Heart right ventricle (tissue), 16 donors: ENCODE measurements around the gene IP6K1. TPM values are rescaled to one million over a fixed set of nuclear protein-coding genes. Genes with fewer than 3 reads are reported as not detected.

Source experiments
- ATAC-seq, 8 donors: fragments of 200-7000 bp; cut with Tn5 transposase; one replicate each; pipeline ENCODE4 v1.9.1; 2020; ENCODE audit warnings: mild to moderate bottlenecking in 8 of 8, moderate library complexity in 8 of 8, moderate number of reproducible peaks in 1 of 8
- DNase-seq, 2 donors: peaks; one replicate each; pipeline ENCODE4 v3.0.0-alpha.2; 2020
- H3K27ac ChIP-seq, 10 donors: fragments of 200-600 bp; sonication (generic) in 2 of 10; one replicate each; pipeline versions ENCODE4 v1.5.0 to v1.8.0; 2020 to 2022; ENCODE audit warnings: mild to moderate bottlenecking in 3 of 10
- H3K27me3 ChIP-seq, 7 donors: fragments of 200-600 bp; one replicate each; pipeline ENCODE4 v1.8.0; 2021 to 2022; ENCODE audit warnings: mild to moderate bottlenecking in 2 of 7
- H3K36me3 ChIP-seq, 9 donors: fragments of 200-600 bp; sonication (generic) in 1 of 9; one replicate each; pipeline versions ENCODE4 v1.5.0 to v1.8.0; 2020 to 2022; ENCODE audit warnings: mild to moderate bottlenecking in 2 of 9
- H3K4me1 ChIP-seq, 9 donors: fragments of 200-600 bp; sonication (generic) in 1 of 9; one replicate each; pipeline versions ENCODE4 v1.5.0 to v1.8.0; 2020 to 2022; ENCODE audit warnings: mild to moderate bottlenecking in 4 of 9
- H3K4me3 ChIP-seq, 10 donors: fragments of 200-600 bp; sonication (generic) in 2 of 10; one replicate each; pipeline versions ENCODE4 v1.5.0 to v1.8.0; 2020 to 2022; ENCODE audit warnings: mild to moderate bottlenecking in 7 of 10, moderate library complexity in 2 of 10
- H3K9me3 ChIP-seq, 11 donors: fragments of 200-600 bp in 10 of 11; sonication (generic) in 2 of 11; one replicate each; pipeline versions ENCODE4 v1.5.0 to v1.8.0; 2013 to 2022; ENCODE audit warnings: mild to moderate bottlenecking in 2 of 11, control low read depth in 1 of 11, moderate library complexity in 1 of 11
- WGBS, 2 donors: extraction: QIAGEN DNeasy Blood & Tissue Kit; methylation state at CpG; one replicate each; pipeline ENCODE4 v1.1.7; 2013; ENCODE audit warnings: inconsistent platforms in 1 of 2; 5-methylcytosine and 5-hydroxymethylcytosine counted together
- intact Hi-C, 10 donors: fragments of 100-400 bp; cut with DNase I; formaldehyde crosslinking; loops; one replicate each; pipeline versions ENCODE4 v1.11.1 to v1.14.2; 2022
- polyA plus RNA-seq, 2 donors: library from polyadenylated mRNA; stranded (reverse); fragments of 200-250 nt; gene quantifications; one replicate each; pipeline ENCODE4 v1.2.3, GENCODE V29; 2013
- total RNA-seq, 10 donors: library from RNA; stranded (reverse); fragmentation: NEBNext Ultra II Directional in 3 of 10; extraction: Animal tissue kit (Norgen Biotek cat#: 25700) in 3 of 10; gene quantifications; one replicate each; pipeline versions ENCODE4 v1.2.1 to v1.2.4, GENCODE V29; 2021 to 2023
- TF ChIP-seq, protein P1 (sequence below), 9 donors: fragments of 200-600 bp; sonication (generic) in 2 of 9; IDR thresholded peaks; one replicate each; pipeline versions ENCODE4 v1.5.0 to v1.8.0; 2021 to 2022; ENCODE audit warnings: antibody characterized with exemption in 9 of 9, mild to moderate bottlenecking in 5 of 9, moderate library complexity in 1 of 9
- donor health status: Arrhythmogenic right ventricular cardiomyopathy.
- donor health status: ischemic (EF 13 %, LVEDD 7.1; RV severe dilation, severe dysfunction).
- donor health status: healthy with polysubstance abuse.
- donor health status: DM: no; HTN: yes; CAD: no.
- donor health status: DM: no; HTN: no; CAD: no.
- donor health status: ischemic (EF 25% LVEDD 6.9; RV normal size, moderate dysfunction).
- donor health status: ischemic (EF 25% LVEDD 5.7; RV mildly dilated, moderate dysfunction).
- donor health status: healthy.
- donor health status: DM: yes; HTN: yes; CAD: no.
- donor health status: Ischemic cardiomyopathy.
- donor health status: ischemic (EF 35%, LVEDD 5.7; RV mildly dilated, moderate dysfunction).
- donor health status: nonischemic (EF 11% LVEDD 7.7; RV severe dilation, severe dysfunction).
- donor health status: DM: yes; HTN: yes; CAD: no.
- donor health status: PGD.
- donor health status: ischemic (EF 29% LVEDD 5.4; RV normal size, mild dysfunction).
- donor health status: nonischemic (EF 23%, LVEDD 6.1; RV moderate dilation, normal function).

IP6K1 gene
- total and polyA plus RNA-seq, 12 donors = 9.0 to 24.4 (median 16.5) TPM

DNA sequence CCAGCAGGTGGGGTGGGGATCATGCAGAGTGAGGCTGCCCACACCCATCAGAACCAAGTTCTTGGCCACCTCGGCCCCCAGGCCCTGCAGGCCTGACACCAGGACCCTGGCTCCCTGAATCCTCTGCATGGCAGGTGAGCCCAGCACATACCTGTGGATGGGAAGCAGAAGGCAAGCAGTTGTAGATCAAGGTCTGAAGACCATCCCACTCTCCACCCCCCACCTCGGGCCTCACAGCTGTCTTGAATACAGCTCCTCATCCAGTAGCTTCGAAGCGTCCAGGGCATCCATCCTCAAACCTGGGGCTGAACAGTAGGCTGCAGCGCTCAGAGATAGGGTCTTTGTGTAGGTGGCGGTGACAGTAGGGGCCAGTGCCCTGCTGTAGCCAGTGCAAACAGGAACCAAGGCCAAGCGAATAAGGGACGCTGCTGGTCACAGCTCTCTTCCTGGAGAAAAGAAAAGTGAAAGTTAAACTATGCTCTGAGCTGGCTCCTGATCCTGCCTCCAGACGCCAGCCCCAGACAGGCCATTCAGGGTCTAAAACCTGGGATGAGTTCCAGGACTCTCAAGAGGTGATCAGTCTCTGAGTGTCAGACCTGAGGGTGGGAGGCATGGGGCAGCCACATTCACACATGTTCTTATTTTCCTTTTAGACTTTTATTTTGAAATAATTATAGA lies 27.3 kb upstream of the IP6K1 start, which contains the start of gene UBA7:
UBA7 (minus strand) TSS at position 457 of the 678 bp plus-strand sequence; CDS start at position 291, 166 bp downstream.
- DNase-seq (peak; percentile 50 to 75), ATAC-seq (peak; percentile 81 to 94 (median 94))
- TF ChIP-seq, protein P1, sequence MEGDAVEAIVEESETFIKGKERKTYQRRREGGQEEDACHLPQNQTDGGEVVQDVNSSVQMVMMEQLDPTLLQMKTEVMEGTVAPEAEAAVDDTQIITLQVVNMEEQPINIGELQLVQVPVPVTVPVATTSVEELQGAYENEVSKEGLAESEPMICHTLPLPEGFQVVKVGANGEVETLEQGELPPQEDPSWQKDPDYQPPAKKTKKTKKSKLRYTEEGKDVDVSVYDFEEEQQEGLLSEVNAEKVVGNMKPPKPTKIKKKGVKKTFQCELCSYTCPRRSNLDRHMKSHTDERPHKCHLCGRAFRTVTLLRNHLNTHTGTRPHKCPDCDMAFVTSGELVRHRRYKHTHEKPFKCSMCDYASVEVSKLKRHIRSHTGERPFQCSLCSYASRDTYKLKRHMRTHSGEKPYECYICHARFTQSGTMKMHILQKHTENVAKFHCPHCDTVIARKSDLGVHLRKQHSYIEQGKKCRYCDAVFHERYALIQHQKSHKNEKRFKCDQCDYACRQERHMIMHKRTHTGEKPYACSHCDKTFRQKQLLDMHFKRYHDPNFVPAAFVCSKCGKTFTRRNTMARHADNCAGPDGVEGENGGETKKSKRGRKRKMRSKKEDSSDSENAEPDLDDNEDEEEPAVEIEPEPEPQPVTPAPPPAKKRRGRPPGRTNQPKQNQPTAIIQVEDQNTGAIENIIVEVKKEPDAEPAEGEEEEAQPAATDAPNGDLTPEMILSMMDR (IDR thresholded peaks at IDR 0.05) = no peak

DNA sequence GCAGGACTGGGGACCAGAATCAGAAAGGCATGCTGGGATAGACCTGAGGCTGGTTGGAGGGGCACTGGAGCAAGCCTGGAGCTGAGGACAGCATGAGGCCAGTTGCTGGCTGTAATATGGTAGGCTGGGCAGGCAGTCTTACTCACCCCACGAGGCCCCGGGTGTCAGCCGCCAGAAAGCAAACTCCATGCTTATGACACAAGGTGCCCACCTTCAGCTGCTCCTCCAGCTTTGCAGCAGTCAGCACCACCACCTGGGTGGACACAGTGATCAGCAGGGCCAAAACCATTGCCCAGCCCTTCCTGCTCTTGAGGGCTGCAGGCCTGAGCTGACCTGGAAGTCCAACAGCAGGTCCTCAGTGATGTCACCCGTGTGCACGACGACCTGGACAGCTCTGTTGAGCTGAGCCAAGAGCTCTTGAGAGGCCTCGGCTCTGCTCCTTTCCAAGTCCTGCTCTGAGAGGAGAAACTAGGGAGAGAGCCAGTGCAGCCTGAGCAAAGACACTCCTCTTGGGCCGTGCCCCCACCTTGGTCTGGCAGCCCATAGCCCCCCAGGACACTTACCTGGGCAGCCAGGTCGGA lies 26.7 kb upstream of the IP6K1 start:
- Histone ChIP-seq H3K4me3 (peak overlapping the region; percentile 37 to 67 (median 58)), H3K36me3 (peaks cover 0 to 47% (median 23%) of the 10 kb centered on the region in 9 donors), H3K27ac (peak overlapping the region in 9 of 10 donors; percentile 76 to 91 (median 83)), H3K9me3 (no peaks in the 10 kb centered on the region), H3K27me3 (no peaks in the 10 kb centered on the region), H3K4me1 (peaks cover 10 to 41% (median 30%) of the 10 kb centered on the region in 9 donors)
- intact Hi-C loops = no loop called here
- TF ChIP-seq, protein P1 (IDR thresholded peaks at IDR 0.05) = no peak
- ATAC-seq = peak; percentile 22 to 62 (median 41)
- 20 to 31% methylated on average over 9 of the region's 9 CpGs for WGBS, 2 donors
- DNase-seq = peak in 1 of 2 donors; percentile 36

More for the DNA sequence above, 27.3 kb upstream of the IP6K1 start, which contains the start of gene UBA7:
- Histone ChIP-seq H3K27me3 (no peaks in the 10 kb centered on the region), H3K9me3 (no peaks in the 10 kb centered on the region), H3K4me3 (peak within 1 kb of the TSS; percentile 37 to 67 (median 58)), H3K36me3 (peaks cover 0 to 41% (median 23%) of the 10 kb centered on the region in 9 donors), H3K27ac (peak within 1 kb of the TSS; percentile 4 to 91 (median 83)), H3K4me1 (peaks cover 10 to 36% (median 27%) of the 10 kb centered on the region in 9 donors)
- 15 to 16% methylated on average over 9 of the region's 9 CpGs for WGBS, 2 donors
- intact Hi-C loops = no loop called here

DNA sequence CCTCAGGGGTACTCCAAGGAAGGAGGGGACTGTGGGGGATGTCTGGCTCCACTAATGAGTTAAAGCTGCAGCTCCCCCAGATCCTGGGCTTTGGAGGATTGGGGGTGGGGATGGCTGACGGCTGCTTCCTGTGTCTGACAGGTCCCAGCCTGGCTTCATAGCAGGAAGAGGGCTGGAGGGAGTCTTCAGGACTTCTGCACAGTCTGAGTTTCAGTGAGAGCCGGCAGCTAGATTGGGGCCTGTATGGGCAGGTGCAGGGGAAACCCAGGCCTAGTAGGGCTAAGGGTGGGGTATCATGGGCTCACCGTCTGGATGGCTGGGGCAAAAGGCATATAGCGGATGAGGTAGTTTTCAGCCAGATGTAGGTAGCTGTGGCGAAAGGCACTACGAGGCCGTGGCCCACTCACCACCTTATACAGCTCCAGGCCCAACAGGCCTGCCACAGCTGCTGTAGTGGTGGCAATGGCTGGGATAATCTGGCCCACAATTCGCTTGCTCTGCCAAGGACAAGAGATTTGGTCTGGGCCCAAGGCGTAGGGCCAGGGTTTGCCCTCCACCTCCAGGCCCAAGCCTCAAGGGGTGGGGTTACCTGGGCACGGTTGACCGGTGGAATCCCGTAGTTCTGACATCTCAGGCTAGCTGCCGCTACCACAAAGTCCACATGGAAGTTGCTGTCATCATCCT lies 21.2 kb upstream of the IP6K1 start:
- intact Hi-C loops = no loop called here
- ATAC-seq (no peak), DNase-seq (peak in 1 of 2 donors; percentile 51)
- Histone ChIP-seq H3K36me3 (peaks cover 0 to 51% (median 23%) of the 10 kb centered on the region in 9 donors), H3K4me3 (no peak overlapping the region), H3K27me3 (no peaks in the 10 kb centered on the region), H3K4me1 (peaks cover 38 to 69% (median 60%) of the 10 kb centered on the region in 9 donors), H3K9me3 (no peaks in the 10 kb centered on the region), H3K27ac (peak overlapping the region; percentile 20 to 99 (median 97))
- TF ChIP-seq, protein P1 (IDR thresholded peaks at IDR 0.05) = no peak
- WGBS, 2 donors = 56 to 62% methylated on average over 13 of the region's 13 CpGs

DNA sequence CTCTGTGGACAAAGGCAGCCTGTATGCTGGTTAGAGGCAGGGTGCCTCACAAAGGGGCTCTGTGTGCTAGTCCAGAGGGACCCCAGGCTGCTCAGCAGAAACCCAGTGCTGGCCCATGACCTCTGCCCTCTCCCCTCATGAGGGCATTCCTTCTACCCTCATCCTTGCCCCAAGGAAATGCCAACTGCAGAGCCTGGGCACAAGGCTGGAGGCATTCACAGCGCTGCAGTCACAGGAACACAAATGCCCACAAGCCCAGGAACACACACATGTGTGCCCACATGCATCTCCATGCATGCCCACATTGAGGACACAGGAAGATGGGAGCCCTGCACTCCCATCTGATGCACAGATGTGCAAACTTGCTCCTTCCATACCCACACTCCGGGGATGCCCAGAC lies 20.5 kb upstream of the IP6K1 start:
- Histone ChIP-seq H3K4me3 (no peak overlapping the region), H3K4me1 (peaks cover 34 to 65% (median 54%) of the 10 kb centered on the region in 9 donors), H3K9me3 (no peaks in the 10 kb centered on the region), H3K36me3 (peaks cover 0 to 44% (median 22%) of the 10 kb centered on the region in 9 donors), H3K27me3 (no peaks in the 10 kb centered on the region), H3K27ac (peak overlapping the region; percentile 20 to 99 (median 97))
- ATAC-seq = no peak
- no peak for DNase-seq
- 80 to 81% methylated on average over 2 of the region's 2 CpGs for WGBS, 2 donors
- intact Hi-C loops = no loop called here
- TF ChIP-seq, protein P1 (IDR thresholded peaks at IDR 0.05) = no peak
